Suprapubic skin (tissue), 3 donors: ENCODE data around the gene CHAC1.

ENCODE experiments used
- CTCF ChIP-seq, 2 donors: fragments of 200-600 bp in 1 of 2; fragments of 450-650 bp in 1 of 2; sonication (generic) in 1 of 2; IDR thresholded peaks; one replicate each; pipeline ENCODE4 v1.5.1; 2016 to 2019; ENCODE audit warnings: antibody characterized with exemption in 2 of 2, mild to moderate bottlenecking in 1 of 2, moderate library complexity in 1 of 2
- POLR2A ChIP-seq, 2 donors: fragments of 450-650 bp; IDR thresholded peaks; one replicate each; pipeline ENCODE4 v1.6.1; 2017; ENCODE audit warnings: antibody characterized with exemption in 2 of 2, mild to moderate bottlenecking in 2 of 2, moderate library complexity in 2 of 2

GRCh38 chr15:40958723-40959122, 5.5 kb downstream of the CHAC1 start:
- TF ChIP-seq CTCF (IDR thresholded peaks at IDR 0.05): no peak
- no peak for TF ChIP-seq POLR2A (IDR thresholded peaks at IDR 0.05)
